Right cardiac atrium (tissue), 5 donors: ENCODE data around the gene WBP2. TPM values are rescaled to one million over a fixed set of nuclear protein-coding genes. Genes with fewer than 3 reads are reported as not detected.
"Not testable (repeated sequence)": the region's sequence is repeated elsewhere in the genome, so short reads cannot be mapped to it uniquely, and the experiment has no call there.

Experiments used
- ATAC-seq, 2 donors: fragments of 200-7000 bp; cut with Tn5 transposase; one replicate each; pipeline versions ENCODE4 v1.8.0 to v1.9.1; 2020; ENCODE audit warnings: moderate library complexity in 2 of 2, mild to moderate bottlenecking in 1 of 2
- DNase-seq, 3 donors: peaks; one replicate each; pipeline ENCODE4 v3.0.0-alpha.2; 2020
- H3K27ac ChIP-seq: one replicate; pipeline ENCODE4 v1.5.1; 2013; ENCODE audit warnings: mild to moderate bottlenecking, low read length, control low read depth, moderate library complexity
- H3K27me3 ChIP-seq: one replicate; pipeline ENCODE4 v1.6.1; 2013; ENCODE audit not compliant: control insufficient read depth, insufficient read depth
- H3K4me1 ChIP-seq: one replicate; pipeline ENCODE4 v1.6.1; 2013; ENCODE audit warnings: low read length; ENCODE audit not compliant: control insufficient read depth, insufficient read depth
- H3K4me3 ChIP-seq: one replicate; pipeline ENCODE4 v1.5.1; 2013; ENCODE audit warnings: low read length, control low read depth
- H3K9me3 ChIP-seq: one replicate; pipeline ENCODE4 v1.6.1; 2013; ENCODE audit warnings: low read length; ENCODE audit not compliant: control insufficient read depth
- WGBS: extraction: QIAGEN DNeasy Blood & Tissue Kit; methylation state at CpG from one replicate; pipeline ENCODE4 v1.1.7; 2013; 5-methylcytosine and 5-hydroxymethylcytosine counted together
- intact Hi-C, 4 donors: fragments of 100-400 bp; cut with DNase I; formaldehyde crosslinking; loops; one replicate each; pipeline versions ENCODE4 v1.11.0 to v1.14.0; 2022 to 2023
- polyA plus RNA-seq: library from polyadenylated mRNA; stranded (reverse); fragments of 200-250 nt; gene quantifications from one replicate; pipeline ENCODE4 v1.2.3, GENCODE V29; 2013
- total RNA-seq, 4 donors: library from RNA; stranded (reverse); fragmentation: NEBNext Ultra II Directional; extraction: Animal tissue kit (Norgen Biotek cat#: 25700); gene quantifications; one replicate each; pipeline ENCODE4 v1.2.1, GENCODE V29; 2021
- donor health status: healthy with polysubstance abuse.
- donor health status: DM: no; HTN: yes; CAD: no.
- donor health status: DM: no; HTN: no; CAD: no.
- donor health status: DM: no; HTN: yes; CAD: no; lungs with severe emphysema.
- donor health status: DM: yes; HTN: yes; CAD: no.

Gene WBP2
- total and polyA plus RNA-seq, 5 donors: 109 to 128 (median 117) TPM

GRCh38 chr17:75888484-75888883, 33.3 kb upstream of the WBP2 start:
- intact Hi-C loops: no loop called here
- WGBS: 81% methylated on average over 6 of the region's 6 CpGs

GRCh38 chr17:75885860-75886259, 30.7 kb upstream of the WBP2 start:
- H3K4me3 ChIP-seq, H3K27me3 ChIP-seq, DNase-seq, H3K27ac ChIP-seq, H3K4me1 ChIP-seq, H3K9me3 ChIP-seq, intact Hi-C loops: not testable (repeated sequence)
- 81% methylated on average over 9 of the region's 9 CpGs for WGBS
- ATAC-seq: peak in 1 of 2 donors; percentile 42

More at GRCh38 chr17:75888484-75888883, 33.3 kb upstream of the WBP2 start:
- DNase-seq (no peak), ATAC-seq (no peak)
- no peaks in the 10 kb centered on the region for H3K9me3 ChIP-seq
- peaks cover 3% of the 10 kb centered on the region for H3K4me1 ChIP-seq
- H3K27me3 ChIP-seq: no peaks in the 10 kb centered on the region
- H3K27ac ChIP-seq: no peak overlapping the region
- H3K4me3 ChIP-seq: no peak overlapping the region

GRCh38 chr17:75885431-75885830, 30.3 kb upstream of the WBP2 start:
- no peaks in the 10 kb centered on the region for H3K9me3 ChIP-seq
- H3K27me3 ChIP-seq: no peaks in the 10 kb centered on the region
- ATAC-seq (no peak), DNase-seq (no peak)
- intact Hi-C loops: no loop called here
- peaks cover 3% of the 10 kb centered on the region for H3K4me1 ChIP-seq
- no peak overlapping the region for H3K4me3 ChIP-seq
- WGBS: 72% methylated on average over 8 of the region's 8 CpGs
- no peak overlapping the region for H3K27ac ChIP-seq

GRCh38 chr17:75881678-75882454, 26.7 kb upstream of the WBP2 start:
- DNase-seq: no peak
- ATAC-seq: no peak
- 87% methylated on average over 15 of the region's 15 CpGs for WGBS
- intact Hi-C loops: no loop called here
- no peak overlapping the region for H3K4me3 ChIP-seq
- peaks cover 3% of the 10 kb centered on the region for H3K4me1 ChIP-seq
- H3K27me3 ChIP-seq: no peaks in the 10 kb centered on the region
- no peaks in the 10 kb centered on the region for H3K9me3 ChIP-seq
- no peak overlapping the region for H3K27ac ChIP-seq

- 73% methylated on average over 7 of the region's 7 CpGs for WGBS
- no peaks in the 10 kb centered on the region for H3K27me3 ChIP-seq
- DNase-seq (no peak), ATAC-seq (no peak)
- no peak overlapping the region for H3K4me3 ChIP-seq
- no peak overlapping the region for H3K27ac ChIP-seq
- H3K4me1 ChIP-seq: peaks cover 14% of the 10 kb centered on the region
- intact Hi-C loops: no loop called here
- H3K9me3 ChIP-seq: no peaks in the 10 kb centered on the region
Measured at GRCh38 chr17:75880266-75880665, 25.1 kb upstream of the WBP2 start.

GRCh38 chr17:75878174-75878998, 23.3 kb upstream of the WBP2 start, which contains the start of gene TRIM47:
Gene TRIM47, minus strand, starts transcription at chr17:75878581. Its CDS starts 33 bp downstream, at chr17:75878548.
- WGBS: 2% methylated on average over 86 of the region's 87 CpGs

GRCh38 chr17:75877752-75878173, 22.6 kb upstream of the WBP2 start:
- DNase-seq: peak; percentile 72 to 93 (median 90)

More at GRCh38 chr17:75878174-75878998, 23.3 kb upstream of the WBP2 start, which contains the start of gene TRIM47:
- DNase-seq: peak; percentile 83 to 93 (median 91)
- Histone ChIP-seq H3K4me3 (peak within 1 kb of the TSS; percentile 66), H3K4me1 (peaks cover 16% of the 10 kb centered on the region), H3K27me3 (no peaks in the 10 kb centered on the region), H3K9me3 (no peaks in the 10 kb centered on the region), H3K27ac (peak within 1 kb of the TSS; percentile 91)
- intact Hi-C loops: no loop called here
- ATAC-seq: peak; percentile 61 to 69

GRCh38 chr17:75876938-75877751, 22.0 kb upstream of the WBP2 start:
- H3K27me3 ChIP-seq: no peaks in the 10 kb centered on the region
- H3K27ac ChIP-seq: peak overlapping the region; percentile 91
- 6% methylated on average over 41 of the region's 41 CpGs for WGBS
- DNase-seq (peak; percentile 96 to 98 (median 97)), ATAC-seq (peak; percentile 72 to 75)
- H3K4me1 ChIP-seq: peaks cover 22% of the 10 kb centered on the region
- no peaks in the 10 kb centered on the region for H3K9me3 ChIP-seq
- intact Hi-C loops: no loop called here
- peak overlapping the region; percentile 66 for H3K4me3 ChIP-seq

More at GRCh38 chr17:75877752-75878173, 22.6 kb upstream of the WBP2 start:
- Histone ChIP-seq H3K27me3 (no peaks in the 10 kb centered on the region), H3K9me3 (no peaks in the 10 kb centered on the region), H3K4me3 (peak overlapping the region; percentile 66), H3K4me1 (peaks cover 19% of the 10 kb centered on the region), H3K27ac (peak overlapping the region; percentile 91)
- ATAC-seq: peak; percentile 67 to 69
- intact Hi-C loops: no loop called here
- under 1% methylated on average over 56 of the region's 56 CpGs for WGBS

- H3K4me1 ChIP-seq: peaks cover 22% of the 10 kb centered on the region
- H3K9me3 ChIP-seq: no peaks in the 10 kb centered on the region
- peak in 2 of 3 donors; percentile 61 to 82 for DNase-seq
- peak overlapping the region; percentile 88 for H3K27ac ChIP-seq
- H3K27me3 ChIP-seq: no peaks in the 10 kb centered on the region
- intact Hi-C loops: no loop called here
- H3K4me3 ChIP-seq: peak overlapping the region; percentile 66
- 36% methylated on average over 26 of the region's 26 CpGs for WGBS
- ATAC-seq: peak; percentile 4 to 8
Measured at GRCh38 chr17:75876190-75876937, 21.2 kb upstream of the WBP2 start.

GRCh38 chr17:75875940-75876189, 20.7 kb upstream of the WBP2 start:
- ATAC-seq (no peak), DNase-seq (peak in 1 of 3 donors; percentile 80)
- H3K27ac ChIP-seq: peak overlapping the region; percentile 88
- intact Hi-C loops: no loop called here
- H3K27me3 ChIP-seq: no peaks in the 10 kb centered on the region
- no peaks in the 10 kb centered on the region for H3K9me3 ChIP-seq
- H3K4me1 ChIP-seq: peaks cover 22% of the 10 kb centered on the region
- H3K4me3 ChIP-seq: no peak overlapping the region
- WGBS: 45% methylated on average over 5 of the region's 5 CpGs
